Stimulated activated CD8-positive, alpha-beta memory T cell treated with anti-CD3 and anti-CD28 coated beads, Interleukin-2, amount 100 ng/mL, for 1 hour (primary cell): ENCODE measurements around the gene TPI1.

Source experiments
- DNase-seq, 2 donors: peaks; one replicate each; pipeline ENCODE4 v3.0.0-alpha.2; 2020; ENCODE audit warnings: low read depth in 2 of 2

Gene TPI1

DNA sequence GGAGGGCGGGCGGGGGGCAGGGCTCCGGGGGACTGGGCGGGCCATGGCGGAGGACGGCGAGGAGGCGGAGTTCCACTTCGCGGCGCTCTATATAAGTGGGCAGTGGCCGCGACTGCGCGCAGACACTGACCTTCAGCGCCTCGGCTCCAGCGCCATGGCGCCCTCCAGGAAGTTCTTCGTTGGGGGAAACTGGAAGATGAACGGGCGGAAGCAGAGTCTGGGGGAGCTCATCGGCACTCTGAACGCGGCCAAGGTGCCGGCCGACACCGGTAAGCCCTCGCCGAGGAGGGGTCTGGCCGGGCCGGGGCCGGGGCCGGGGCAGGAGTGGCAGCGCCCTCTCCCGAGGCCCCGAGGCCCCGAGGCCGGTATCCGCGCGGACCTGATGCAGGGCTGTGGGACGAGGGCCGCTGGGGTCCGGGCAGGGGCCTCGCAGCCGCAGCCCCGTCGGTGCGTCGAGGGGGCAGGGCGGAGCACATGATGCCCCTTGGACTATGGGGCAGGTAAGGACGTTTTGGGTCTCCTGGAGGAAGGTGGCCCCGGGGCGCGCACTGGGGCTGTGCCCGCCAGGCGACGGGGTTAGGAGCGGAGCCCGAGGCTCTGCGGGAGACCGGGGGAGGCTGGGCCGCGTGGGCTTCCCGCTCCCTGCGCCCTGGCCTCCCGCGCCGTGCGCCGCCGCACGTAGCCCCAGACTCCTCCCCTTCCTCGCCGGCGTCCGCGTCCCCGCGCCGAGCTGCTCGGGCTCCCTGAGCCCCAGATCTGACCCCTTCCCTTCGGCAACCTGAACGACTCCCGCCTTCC lies at the start of gene TPI1:
TPI1 (plus strand) TSS at position 119 of the 798 bp plus-strand sequence; CDS start at position 155, 36 bp downstream.
- DNase-seq, result peak; percentile 53 to 76

DNA sequence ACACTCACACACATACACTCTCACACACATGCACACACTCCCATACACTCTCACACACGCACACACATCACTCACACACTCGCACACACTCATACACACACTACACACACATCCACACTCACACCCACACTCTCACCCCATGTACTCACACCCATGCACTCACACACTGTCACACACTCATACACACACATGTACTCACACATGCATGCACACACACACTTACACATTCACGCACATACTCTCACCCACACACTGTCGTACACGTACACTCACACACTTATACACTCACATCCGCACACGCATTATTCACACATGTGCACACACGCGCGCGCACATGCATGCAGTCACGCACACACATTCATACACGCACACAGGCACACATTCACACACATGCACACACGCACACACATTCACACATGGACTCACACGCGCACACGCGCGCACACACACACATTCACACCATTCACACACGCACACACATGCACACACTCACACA lies 49.6 kb upstream of the TPI1 start:
- DNase-seq, result no peak

DNA sequence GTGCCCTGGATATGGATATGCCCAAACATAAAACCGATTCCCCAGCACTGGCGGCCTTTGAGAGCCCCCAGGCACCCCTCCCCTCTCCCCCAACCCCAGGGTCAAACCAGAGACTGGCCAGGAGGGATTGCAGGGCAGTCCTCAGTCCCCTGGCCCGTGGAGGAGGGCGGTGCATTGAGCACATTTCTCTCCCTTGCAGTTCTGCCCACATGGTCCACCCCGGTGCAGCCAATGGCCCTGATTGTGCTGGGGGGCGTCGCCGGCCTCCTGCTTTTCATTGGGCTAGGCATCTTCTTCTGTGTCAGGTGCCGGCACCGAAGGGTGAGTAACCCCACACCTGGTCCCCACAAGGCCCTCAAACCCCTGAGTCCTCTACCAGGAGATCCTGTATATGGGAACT lies 49.1 kb upstream of the TPI1 start:
- DNase-seq, result no peak

DNA sequence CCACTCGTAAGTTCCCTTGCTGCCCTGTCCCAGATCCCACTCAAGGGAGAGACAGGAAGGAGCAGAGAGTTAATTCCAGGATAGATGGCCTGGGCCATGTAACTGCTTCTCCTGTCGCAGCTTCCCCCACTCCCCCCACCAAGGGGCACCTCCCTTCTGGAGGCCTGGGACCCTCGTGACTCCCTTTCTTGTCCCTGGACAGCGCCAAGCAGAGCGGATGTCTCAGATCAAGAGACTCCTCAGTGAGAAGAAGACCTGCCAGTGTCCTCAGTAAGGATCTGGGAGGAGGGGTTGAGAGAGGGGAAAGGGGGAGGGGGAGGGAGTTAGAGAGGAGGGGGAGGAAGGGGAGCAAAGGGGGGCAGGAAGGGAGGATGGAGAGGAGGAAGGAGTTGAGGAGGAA lies 48.7 kb upstream of the TPI1 start:
- DNase-seq, result no peak

DNA sequence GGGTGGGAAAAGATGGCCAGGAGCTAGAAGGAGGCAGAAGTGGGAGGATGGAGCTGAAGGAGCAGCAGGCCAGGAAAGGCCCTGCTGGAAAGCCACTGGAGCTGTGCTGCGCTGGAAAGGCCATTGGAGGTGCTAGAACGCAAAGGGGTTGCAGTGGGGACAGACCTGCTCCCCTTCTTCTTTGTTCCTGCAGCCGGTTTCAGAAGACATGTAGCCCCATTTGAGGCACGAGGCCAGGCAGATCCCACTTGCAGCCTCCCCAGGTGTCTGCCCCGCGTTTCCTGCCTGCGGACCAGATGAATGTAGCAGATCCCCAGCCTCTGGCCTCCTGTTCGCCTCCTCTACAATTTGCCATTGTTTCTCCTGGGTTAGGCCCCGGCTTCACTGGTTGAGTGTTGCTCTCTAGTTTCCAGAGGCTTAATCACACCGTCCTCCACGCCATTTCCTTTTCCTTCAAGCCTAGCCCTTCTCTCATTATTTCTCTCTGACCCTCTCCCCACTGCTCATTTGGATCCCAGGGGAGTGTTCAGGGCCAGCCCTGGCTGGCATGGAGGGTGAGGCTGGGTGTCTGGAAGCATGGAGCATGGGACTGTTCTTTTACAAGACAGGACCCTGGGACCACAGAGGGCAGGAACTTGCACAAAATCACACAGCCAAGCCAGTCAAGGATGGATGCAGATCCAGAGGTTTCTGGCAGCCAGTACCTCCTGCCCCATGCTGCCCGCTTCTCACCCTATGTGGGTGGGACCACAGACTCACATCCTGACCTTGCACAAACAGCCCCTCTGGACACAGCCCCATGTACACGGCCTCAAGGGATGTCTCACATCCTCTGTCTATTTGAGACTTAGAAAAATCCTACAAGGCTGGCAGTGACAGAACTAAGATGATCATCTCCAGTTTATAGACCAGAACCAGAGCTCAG lies 48.0 kb upstream of the TPI1 start:
- DNase-seq, result no peak

DNA sequence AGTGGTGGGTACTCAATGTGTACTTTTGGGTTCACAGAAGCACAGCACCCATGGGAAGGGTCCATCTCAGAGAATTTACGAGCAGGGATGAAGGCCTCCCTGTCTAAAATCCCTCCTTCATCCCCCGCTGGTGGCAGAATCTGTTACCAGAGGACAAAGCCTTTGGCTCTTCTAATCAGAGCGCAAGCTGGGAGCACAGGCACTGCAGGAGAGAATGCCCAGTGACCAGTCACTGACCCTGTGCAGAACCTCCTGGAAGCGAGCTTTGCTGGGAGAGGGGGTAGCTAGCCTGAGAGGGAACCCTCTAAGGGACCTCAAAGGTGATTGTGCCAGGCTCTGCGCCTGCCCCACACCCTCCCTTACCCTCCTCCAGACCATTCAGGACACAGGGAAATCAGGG lies 47.2 kb upstream of the TPI1 start:
- no peak for DNase-seq

DNA sequence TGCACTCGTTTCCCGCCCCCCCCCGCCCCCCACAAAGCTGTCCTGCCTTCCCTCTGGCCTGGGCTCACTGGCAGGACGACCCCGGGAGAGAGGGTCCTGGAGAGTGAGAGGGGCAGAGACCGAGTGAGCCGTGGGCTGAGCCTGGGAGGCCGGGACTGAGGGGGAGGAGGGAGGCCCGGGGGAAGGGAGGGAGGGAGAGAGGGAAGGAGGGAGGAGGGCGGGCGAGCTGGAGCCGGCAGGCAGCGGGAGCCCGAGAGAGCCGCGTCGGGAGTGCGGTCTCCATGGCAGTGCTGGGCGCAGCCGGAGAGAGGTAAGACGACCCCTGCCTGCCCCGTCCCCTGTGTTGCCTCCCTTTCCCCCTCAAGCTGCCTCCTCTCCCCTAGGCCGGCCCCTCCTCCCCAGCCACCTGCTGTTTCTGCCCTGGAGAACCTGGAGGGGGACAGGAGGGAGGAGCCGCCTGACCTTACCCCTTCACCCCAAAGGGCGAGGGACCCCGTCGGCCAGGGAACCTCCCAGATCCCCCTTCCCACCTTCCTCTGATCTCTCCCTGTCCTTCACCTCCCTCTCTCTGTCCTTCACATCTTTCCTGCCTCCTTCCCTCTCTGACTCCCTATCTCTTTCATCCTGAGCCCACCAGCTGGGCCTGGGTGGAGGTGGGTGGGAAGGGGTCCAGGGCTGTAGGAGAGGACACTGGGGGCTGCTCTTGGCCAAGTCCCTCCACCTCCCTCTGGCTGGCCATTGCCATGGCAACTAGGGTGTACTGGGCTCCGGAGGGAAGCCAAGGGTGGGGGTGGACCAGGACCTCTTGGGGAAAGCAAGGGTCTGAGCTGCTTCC lies 45.5 kb upstream of the TPI1 start, which contains the start of gene GPR162:
GPR162 (plus strand) TSS at position 231 of the 835 bp plus-strand sequence. CDS start 2,078 bp downstream, outside the sequence.
- DNase-seq, result no peak

DNA sequence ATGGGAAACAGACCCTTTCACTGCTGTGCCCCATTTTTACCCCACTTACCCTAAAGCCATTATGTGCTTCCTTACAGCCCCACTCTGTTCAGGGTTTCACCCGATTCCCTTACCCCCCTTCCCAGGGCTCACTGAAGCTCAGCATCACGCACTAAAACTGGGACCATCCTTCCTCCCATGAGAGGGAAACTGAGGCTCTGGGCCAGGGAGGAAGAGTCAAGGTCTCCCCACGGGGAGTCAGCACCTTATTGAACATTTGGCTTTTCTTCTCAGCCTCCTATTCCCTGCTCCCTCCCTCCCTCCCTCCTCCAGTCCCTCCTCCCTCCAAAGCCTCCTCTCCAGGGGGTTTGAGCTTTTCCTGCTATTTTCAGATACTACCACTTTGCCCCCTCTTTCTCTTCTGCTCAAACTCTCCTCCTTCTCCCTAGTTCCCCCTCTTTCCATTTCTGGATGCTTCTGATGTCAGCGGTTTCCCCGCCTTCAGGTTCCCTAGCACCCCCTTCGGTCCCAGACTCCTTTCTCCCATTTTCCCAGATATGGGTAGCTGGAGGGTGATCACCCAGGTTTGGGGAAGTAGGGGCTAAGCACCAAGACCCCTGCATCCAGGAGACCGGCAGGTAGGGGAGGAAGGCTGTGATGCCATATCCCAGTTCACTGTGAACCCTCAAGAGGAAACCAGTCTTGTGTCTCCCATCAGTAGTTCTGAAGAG lies 44.8 kb upstream of the TPI1 start:
- no peak for DNase-seq

DNA sequence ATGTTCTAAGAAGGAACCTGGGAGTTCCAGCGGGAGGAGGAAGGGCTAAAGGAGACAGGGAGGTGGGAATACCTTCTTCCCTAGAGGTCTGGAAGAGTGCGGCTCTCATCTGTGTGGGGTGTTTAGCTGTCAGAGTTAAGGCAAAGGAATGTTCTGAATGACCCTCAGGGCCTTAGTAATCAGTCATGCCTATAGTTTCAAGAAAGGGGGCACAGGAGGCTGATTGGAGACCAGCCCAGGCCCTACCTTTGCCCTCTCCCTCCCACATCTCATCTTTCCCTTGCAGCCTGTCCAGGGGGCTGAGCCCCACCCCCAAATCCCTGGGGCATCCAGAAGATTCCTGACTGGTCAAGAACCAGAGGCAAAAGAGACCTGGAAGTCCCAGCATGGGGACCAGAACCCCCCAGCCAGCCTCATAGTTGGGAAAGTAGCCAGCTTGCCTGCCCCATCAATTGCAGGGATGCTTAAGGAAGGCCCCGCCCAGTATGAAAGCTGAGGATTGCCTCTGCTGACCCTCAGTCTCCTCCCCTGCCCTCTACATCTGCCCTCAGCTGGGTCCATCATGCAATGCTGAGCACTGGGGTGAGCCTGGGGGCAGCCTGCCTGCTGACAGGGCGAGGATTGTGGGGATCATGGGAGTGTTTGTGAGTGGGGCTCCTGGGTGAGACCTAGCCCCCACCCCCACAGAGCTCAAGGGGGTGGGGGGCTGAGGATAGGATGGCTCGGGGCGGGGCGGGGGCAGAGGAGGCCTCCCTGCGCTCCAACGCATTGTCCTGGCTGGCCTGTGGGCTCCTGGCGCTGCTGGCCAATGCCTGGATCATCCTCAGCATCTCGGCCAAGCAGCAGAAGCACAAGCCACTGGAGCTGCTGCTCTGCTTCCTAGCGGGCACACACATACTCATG lies 43.9 kb upstream of the TPI1 start:
- DNase-seq, result no peak

DNA sequence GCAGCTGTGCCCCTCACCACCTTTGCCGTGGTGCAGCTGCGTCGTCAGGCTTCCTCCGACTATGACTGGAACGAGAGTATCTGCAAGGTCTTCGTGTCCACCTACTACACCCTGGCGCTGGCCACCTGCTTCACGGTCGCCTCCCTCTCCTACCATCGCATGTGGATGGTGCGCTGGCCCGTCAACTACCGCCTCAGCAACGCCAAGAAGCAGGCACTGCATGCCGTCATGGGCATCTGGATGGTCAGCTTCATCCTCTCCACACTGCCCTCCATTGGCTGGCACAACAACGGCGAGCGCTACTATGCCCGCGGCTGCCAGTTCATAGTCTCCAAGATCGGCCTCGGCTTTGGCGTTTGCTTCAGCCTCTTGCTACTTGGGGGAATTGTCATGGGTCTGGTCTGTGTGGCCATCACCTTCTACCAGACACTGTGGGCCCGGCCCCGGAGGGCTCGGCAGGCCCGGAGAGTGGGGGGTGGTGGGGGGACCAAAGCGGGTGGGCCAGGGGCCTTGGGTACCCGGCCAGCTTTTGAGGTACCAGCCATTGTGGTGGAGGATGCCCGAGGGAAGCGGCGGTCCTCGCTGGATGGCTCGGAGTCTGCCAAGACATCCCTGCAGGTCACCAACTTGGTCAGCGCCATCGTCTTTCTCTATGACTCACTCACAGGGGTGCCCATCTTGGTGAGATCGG lies 43.1 kb upstream of the TPI1 start:
- no peak for DNase-seq

DNA sequence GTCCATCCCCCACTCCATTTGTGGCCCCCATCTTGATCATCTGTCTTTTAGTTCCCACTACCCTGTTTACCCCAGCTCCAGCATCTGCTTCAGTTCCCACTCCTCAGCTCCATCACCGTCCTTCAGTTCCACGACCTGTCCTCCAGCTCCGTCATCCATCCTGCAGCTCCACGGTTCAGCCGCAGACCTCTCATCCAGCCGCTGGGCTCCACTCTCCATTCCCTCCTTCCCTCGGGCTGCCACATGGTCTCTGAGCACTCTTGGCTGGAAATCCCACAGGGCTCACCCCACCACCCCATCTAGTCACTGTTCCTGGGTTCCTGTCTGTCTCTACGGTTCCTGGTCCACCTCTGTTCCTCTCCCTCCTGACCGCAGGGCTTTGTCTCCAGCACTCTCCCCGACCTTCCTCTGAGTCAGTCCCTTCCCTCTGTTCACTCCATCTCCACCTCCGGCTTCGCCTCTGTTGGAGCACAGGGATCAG lies 42.4 kb upstream of the TPI1 start:
- DNase-seq, result no peak

DNA sequence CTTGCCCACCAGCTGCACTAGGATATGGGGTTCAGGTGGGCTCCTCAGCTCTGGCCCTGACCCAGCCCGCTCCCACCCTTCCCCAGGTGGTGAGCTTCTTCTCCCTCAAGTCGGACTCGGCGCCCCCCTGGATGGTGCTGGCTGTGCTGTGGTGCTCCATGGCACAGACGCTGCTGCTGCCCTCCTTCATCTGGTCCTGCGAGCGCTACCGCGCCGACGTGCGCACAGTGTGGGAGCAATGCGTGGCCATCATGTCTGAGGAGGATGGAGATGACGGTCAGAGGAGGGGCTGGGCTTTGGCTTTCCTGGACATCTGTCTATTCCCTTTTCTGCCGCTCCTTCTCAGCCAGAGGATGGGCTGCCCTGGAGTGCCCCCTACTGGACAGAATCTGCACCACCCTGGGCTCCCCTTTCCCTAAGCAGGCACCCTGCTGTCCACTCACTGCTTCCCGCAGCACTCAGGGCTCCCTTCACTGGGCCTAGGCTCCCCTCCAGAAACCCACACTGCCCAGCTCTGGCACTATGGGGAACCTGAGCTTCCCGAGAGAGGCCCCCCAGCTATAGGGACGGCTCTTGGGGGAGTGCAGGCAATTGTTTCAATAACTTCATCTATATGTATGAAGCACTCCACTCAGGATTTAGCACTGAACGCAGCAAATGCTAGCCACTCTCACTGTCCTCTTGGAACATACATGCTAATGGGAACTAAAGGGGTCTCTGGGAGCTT lies 41.8 kb upstream of the TPI1 start:
- DNase-seq, result peak; percentile 55 to 61

DNA sequence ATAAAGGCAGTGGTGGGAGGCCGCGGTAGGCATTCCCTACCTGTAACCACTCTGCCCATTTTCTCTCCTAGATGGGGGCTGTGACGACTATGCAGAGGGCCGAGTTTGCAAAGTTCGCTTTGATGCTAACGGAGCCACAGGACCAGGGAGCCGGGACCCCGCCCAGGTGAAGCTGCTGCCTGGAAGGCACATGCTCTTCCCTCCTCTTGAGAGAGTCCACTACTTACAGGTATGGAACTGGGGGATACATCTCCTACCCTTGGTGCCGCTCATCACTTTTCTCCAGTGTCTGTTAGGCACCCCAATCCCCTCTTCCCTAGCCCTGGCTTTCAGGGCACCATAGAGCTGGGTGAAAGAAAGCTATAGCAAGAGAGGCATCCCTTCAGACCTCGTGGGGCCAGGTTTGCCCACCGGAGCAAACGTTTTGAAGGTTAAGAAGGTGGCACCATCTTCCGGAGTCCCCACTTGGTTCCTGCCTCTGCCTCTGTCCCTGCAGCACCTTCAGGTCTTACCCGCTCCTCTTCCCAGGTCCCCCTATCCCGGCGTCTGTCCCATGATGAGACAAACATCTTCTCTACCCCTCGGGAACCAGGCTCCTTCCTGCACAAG lies 41.1 kb upstream of the TPI1 start:
- no peak for DNase-seq

DNA sequence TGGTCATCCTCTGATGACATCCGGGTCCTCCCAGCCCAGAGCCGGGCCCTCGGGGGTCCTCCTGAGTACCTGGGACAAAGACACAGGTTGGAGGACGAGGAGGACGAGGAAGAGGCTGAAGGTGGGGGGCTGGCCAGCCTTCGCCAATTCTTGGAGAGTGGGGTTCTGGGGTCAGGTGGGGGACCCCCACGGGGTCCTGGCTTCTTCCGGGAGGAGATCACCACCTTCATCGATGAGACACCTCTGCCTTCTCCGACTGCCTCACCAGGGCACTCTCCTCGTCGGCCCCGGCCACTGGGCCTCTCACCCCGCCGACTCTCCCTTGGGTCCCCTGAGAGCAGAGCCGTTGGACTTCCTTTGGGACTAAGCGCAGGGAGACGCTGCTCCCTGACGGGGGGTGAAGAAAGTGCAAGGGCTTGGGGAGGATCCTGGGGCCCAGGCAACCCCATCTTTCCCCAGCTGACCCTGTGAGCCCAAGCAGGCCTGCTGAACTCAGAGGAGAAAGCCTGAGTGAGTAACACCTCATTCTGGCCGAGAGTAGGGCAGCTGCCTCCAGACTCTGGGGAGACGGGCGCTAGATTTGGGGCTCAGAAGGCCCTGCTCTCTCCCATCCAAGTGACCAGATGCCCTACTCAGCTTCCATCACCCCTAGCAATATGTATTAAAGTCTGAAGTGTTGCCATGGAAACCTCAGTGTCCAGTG lies 40.4 kb upstream of the TPI1 start:
- DNase-seq, result no peak

DNA sequence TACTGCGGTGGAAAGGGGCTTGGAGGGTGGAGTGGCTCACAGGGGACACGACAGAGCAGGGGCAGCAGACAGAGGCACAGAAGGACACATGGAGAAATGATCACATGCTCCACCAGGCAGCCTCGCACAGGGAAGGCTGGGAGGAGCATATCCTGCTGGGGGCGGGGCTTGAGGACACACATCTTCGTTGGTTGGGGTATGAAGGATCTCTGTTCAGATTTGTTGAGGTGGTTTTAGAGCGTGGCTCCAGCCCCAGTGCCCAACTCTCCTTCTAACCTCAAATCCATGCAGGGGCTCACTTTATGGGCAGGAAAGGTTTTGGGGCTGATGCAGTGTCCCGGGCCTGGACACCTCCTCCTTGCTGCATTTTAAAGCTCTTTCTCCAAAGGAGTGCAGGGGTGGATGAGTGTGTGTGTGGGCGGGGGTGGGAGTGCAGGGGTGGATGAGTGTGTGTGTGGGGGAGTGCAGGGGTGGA lies 39.9 kb upstream of the TPI1 start:
- DNase-seq, result no peak

DNA sequence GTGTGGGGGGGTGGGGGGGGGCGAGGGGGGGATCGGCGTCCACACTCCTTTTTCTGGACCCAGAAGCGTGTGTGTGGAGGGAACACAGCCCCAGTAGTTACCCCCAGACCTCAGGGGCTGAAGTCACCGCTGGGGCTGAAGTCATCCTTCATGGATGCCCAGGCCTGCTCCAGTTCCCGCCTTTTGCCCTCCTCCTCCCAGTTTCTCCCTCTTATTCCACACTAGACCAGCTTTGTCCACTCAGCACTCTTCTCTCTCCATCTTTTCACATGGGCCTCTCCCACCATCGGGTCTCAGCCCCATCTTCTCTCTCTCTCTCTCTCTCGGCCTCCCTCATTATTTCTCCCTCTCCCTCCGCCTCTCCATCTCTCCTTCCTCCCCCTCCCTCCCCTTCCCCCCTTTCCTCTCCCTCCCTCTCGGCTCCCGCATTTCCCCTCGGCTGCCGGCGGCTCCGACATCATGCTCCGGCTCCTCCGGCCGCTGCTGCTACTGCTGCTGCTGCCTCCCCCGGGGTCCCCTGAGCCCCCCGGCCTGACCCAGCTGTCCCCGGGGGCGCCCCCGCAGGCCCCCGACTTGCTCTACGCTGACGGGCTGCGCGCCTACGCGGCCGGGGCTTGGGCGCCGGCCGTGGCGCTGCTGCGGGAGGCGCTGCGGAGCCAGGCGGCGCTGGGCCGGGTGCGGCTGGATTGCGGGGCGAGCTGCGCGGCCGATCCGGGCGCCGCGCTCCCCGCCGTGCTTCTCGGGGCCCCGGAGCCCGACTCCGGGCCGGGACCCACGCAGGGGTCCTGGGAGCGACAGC lies 39.1 kb upstream of the TPI1 start, which contains the start of gene P3H3:
P3H3 (plus strand) TSS at position 426 of the 799 bp plus-strand sequence; CDS start at position 460, 34 bp downstream.
- DNase-seq, result no peak
